Measurements from ENCODE around the gene NFATC1. TPM values are rescaled to one million over a fixed set of nuclear protein-coding genes. Genes with fewer than 3 reads are reported as not detected.
A peak's percentile ranks its signal among the peaks of the same experiment; 100 is the strongest.

NFATC1 gene
- total RNA-seq, 4 donors from 2014 or later = 0.79 to 4.8 (median 2.6) TPM

DNA sequence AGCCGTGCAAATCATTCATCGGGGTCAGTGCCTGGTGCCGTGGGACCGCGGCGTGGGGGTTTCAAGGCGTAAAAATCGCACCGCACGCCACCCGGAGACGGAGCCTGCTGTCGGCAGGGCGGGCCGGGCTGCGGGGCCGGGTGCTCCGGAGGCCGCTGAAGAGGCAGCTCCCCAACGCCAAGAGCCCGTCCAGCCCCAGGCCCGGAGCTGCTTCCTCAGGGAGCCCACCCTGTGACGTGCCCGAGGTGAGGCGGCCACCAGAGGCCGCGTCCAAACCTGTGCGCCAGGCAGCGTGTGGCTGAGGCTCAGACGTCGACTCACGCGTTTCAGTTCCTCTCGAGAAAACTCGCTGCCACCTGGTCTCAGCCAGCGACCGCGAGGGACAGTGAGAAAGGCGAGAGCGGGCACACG lies 98.1 kb downstream of the NFATC1 start:
- Histone ChIP-seq H3K36me3 (peaks cover 0 to 14% (median 0%) of the 10 kb centered on the region in 3 donors), H3K4me3 (no peak overlapping the region), H3K9me3 (peaks cover 0 to 4% (median 0%) of the 10 kb centered on the region in 3 donors), H3K27ac (no peak overlapping the region), H3K4me1 (peaks cover 0 to 12% (median 10%) of the 10 kb centered on the region in 3 donors), H3K27me3 (no peaks in the 10 kb centered on the region)
- no peak for DNase-seq
- TF ChIP-seq POLR2A (IDR thresholded peaks at IDR 0.05) = no peak
- TF ChIP-seq, protein P1, sequence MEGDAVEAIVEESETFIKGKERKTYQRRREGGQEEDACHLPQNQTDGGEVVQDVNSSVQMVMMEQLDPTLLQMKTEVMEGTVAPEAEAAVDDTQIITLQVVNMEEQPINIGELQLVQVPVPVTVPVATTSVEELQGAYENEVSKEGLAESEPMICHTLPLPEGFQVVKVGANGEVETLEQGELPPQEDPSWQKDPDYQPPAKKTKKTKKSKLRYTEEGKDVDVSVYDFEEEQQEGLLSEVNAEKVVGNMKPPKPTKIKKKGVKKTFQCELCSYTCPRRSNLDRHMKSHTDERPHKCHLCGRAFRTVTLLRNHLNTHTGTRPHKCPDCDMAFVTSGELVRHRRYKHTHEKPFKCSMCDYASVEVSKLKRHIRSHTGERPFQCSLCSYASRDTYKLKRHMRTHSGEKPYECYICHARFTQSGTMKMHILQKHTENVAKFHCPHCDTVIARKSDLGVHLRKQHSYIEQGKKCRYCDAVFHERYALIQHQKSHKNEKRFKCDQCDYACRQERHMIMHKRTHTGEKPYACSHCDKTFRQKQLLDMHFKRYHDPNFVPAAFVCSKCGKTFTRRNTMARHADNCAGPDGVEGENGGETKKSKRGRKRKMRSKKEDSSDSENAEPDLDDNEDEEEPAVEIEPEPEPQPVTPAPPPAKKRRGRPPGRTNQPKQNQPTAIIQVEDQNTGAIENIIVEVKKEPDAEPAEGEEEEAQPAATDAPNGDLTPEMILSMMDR (IDR thresholded peaks at IDR 0.05) = no peak
- 95% methylated on average over 3 of the region's 41 CpGs; no CpG with 5 or more reads in 1 of the 2 donors for WGBS, 2 donors
- intact Hi-C loops (cut with DNase I) = no loop called here

DNA sequence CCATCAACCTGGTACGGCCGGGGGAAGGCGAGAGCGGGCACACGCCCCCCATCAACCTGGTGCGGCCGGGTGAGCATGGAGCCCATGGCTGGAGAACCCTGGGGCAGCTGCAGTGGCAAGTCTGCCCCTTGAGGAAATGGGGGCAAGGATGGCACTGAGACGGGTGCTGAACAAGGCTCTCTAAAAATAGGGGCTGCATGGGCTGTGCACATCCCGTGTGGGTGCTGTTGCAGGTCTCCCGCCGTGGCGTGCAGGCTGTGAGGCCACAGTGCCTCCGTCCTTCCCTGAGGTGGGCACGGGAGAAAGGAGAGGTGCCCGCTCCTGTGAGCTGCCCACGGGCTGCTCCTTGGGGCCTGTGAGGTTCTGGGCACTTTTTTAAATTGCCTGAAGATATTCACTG lies 99.2 kb downstream of the NFATC1 start:
- Histone ChIP-seq H3K27ac (no peak overlapping the region), H3K4me1 (peaks cover 0 to 12% (median 10%) of the 10 kb centered on the region in 3 donors), H3K36me3 (peaks cover 0 to 5% (median 0%) of the 10 kb centered on the region in 3 donors), H3K4me3 (no peak overlapping the region), H3K9me3 (peaks cover 0 to 9% (median 8%) of the 10 kb centered on the region in 3 donors), H3K27me3 (no peaks in the 10 kb centered on the region)
- no peak for DNase-seq
- intact Hi-C loops (cut with DNase I) = no loop called here
- WGBS, 2 donors = 84 to 96% methylated on average over 10 to 11 of the region's 16 CpGs
- TF ChIP-seq, protein P1 (IDR thresholded peaks at IDR 0.05) = no peak
- no peak for TF ChIP-seq POLR2A (IDR thresholded peaks at IDR 0.05)

DNA sequence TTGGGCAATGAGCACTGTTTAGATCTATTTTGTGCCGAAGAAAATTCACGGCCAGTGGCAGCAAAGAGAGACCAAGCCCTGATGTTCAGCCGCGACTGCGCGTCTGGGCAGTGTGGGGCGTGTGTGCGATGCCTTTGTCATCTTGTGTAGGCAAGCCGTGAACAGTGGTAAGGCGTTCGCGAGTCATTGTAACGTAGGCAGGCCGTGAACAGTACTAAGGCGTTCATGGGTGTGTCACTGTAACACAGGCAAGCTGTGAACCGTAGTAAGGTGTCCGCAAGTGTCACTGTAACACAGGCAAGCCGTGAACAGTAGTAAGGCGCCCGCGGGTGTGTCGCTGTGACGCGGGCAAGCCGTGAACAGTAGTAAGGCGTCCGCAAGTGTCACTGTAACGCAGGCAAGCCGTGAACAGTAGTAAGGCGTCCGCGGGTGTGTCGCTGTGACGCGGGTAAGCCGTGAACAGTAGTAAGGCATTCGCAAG lies 99.9 kb downstream of the NFATC1 start:
- Histone ChIP-seq H3K27ac (no peak overlapping the region), H3K4me1 (peaks cover 0 to 12% (median 10%) of the 10 kb centered on the region in 3 donors), H3K4me3 (no peak overlapping the region), H3K9me3 (peaks cover 0 to 9% (median 9%) of the 10 kb centered on the region in 3 donors), H3K36me3 (peaks cover 0 to 5% (median 0%) of the 10 kb centered on the region in 3 donors), H3K27me3 (no peaks in the 10 kb centered on the region)
- DNase-seq = no peak
- TF ChIP-seq POLR2A (IDR thresholded peaks at IDR 0.05) = no peak
- TF ChIP-seq, protein P1 (IDR thresholded peaks at IDR 0.05) = no peak
- intact Hi-C loops (cut with DNase I) = no loop called here
- WGBS, 2 donors = 91 to 96% methylated on average over 36 to 37 of the region's 37 CpGs

DNA sequence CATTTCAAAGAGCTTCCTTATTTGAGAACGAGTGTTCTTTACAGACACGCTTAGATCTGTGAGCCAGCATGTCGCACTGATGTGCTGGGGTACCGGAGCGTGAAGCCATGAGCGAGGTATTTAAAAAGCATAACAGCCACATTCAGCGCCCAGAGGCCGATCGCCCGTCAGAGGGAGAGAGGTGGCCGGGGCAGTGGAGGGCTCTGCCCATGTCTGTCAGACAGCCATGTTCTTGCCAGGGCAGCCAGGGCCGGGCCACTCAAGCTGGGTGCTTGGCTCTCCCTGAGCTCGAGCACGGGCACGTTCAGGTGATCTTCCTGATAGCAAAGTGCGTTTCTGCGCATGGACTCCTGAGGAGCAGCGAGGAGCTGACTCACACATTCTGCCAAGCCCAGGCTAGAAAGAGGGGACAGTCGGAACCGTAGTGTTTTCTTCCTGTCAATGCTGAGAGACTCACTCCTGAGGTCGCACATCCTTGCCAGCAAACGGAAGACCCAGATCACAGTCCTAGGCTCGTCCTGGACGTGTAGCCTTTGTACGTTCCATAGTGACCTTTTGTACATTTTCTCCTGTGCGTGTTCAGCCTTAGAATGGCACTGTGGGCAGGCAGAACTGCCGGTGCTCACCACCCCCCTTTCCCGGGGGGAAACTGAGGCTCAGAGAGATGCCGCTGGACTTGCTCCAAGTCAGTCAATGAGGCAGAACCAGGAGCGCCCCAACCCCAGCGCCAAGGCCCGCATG lies 100.7 kb downstream of the NFATC1 start:
- intact Hi-C loops (cut with DNase I) = no loop called here
- Histone ChIP-seq H3K4me1 (peaks cover 0 to 12% (median 10%) of the 10 kb centered on the region in 3 donors), H3K27me3 (no peaks in the 10 kb centered on the region), H3K9me3 (peaks cover 0 to 9% (median 9%) of the 10 kb centered on the region in 3 donors), H3K36me3 (peaks cover 0 to 5% (median 0%) of the 10 kb centered on the region in 3 donors), H3K4me3 (no peak overlapping the region), H3K27ac (peak overlapping the region in 2 of 4 donors; percentile 47 to 63)
- TF ChIP-seq, protein P1 (IDR thresholded peaks at IDR 0.05) = no peak
- TF ChIP-seq POLR2A (IDR thresholded peaks at IDR 0.05) = no peak
- WGBS, 2 donors = 90 to 94% methylated on average over 22 to 26 of the region's 32 CpGs
- DNase-seq = no peak

DNA sequence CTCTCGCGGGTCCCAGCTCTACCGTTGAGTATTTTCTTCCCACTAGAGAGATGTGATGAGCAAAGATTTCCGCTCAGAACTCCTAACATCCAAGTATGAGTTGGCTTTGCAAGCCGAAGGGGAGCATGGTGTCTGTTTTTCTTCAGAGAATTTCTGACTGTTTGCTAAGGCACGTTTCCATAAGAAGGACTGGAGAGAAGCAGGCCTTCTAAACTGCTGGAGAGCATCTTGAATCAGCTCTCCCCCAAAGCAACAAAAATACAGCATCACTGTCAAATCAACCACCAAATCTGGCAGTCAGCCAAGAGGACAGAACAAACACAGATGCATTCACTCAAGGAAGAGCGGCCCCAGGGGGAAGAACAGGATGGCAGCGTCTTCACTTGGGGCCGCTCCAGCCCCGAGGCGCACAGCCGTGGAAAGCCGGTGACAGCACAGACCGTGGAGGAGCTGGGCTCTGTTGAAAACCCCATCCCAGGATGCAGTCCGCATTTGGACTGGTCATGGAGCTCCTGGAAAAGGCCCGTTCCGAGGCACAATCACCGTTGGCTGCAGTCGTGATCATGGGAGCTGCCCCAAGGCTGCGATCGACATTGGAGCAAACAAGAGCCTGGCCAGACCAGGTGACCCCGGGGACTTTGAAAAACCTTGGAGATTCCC lies 101.4 kb downstream of the NFATC1 start:
- no peak for DNase-seq
- 62 to 63% methylated on average over 9 to 15 of the region's 22 CpGs for WGBS, 2 donors

More for the DNA sequence above, 101.4 kb downstream of the NFATC1 start:
- H3K4me1 ChIP-seq = peaks cover 0 to 12% (median 10%) of the 10 kb centered on the region in 3 donors
- no peaks in the 10 kb centered on the region for H3K27me3 ChIP-seq
- intact Hi-C loops (cut with DNase I) = no loop called here
- peaks cover 0 to 9% (median 9%) of the 10 kb centered on the region in 3 donors for H3K9me3 ChIP-seq
- no peak for TF ChIP-seq POLR2A (IDR thresholded peaks at IDR 0.05)
- TF ChIP-seq, protein P1 (IDR thresholded peaks at IDR 0.05) = no peak
- H3K27ac ChIP-seq = peak overlapping the region in 2 of 4 donors; percentile 47 to 63
- H3K4me3 ChIP-seq = no peak overlapping the region
- H3K36me3 ChIP-seq = peaks cover 0 to 5% (median 0%) of the 10 kb centered on the region in 3 donors

All from esophagus squamous epithelium (tissue), 5 donors.